GM19099 (cell line): ENCODE measurements around the gene MYPOP.

Source experiments
- POLR2A ChIP-seq: IDR thresholded peaks from 3 replicates; pipeline ENCODE4 v1.6.1; 2011; ENCODE audit warnings: low read depth; ENCODE audit not compliant: insufficient read length; ENCODE audit errors: extremely low read depth

Gene MYPOP

DNA sequence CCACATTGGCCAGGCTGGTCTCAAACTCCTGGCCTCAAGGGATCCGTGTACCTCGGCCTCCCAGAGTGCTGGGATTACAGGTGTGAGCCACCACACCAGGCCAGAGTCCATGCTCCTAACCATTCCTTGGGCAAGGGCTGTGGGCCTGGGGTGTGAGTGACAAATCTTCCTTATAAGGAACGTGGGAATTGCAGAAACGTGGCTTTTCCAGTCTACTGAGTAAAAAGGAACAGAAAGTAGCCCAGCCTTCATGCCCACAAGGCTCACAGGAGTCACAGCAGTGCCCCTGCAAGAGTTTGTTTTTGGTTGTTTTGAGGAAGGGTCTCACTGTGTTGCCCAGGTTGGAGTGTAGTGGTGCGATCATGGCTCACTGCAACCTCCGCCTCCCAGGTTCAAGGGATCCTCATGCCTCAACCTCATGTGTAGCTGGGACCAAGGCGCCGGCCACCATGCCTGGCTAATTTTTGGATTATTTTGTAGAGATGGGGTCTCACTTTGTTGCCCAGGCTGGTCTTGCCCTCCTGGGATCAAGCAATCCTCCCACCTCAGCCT lies 5.1 kb downstream of the MYPOP start:
- TF ChIP-seq POLR2A, result no peak

DNA sequence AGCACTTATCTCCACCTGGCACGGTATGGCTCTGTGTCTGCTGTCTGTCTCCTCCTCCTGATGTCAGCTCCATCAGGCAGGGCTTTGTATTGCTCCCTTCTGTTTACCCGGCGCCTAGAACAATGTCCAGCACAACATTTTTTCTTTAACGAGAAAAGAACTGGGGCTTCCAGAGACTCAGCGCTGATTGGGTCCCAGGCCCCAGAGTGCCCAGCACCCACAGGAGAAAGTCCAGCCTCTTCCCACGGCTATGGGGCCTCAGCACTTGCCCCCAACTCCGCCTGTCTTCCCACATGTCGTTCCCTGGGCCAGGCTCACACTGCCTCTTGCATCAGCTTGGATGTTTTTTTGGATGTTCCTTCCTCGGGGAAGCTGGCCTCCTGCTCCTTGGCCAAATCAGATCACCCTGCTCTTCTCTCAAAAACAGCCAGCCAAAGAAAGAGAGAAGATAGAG lies 6.9 kb downstream of the MYPOP start:
- TF ChIP-seq POLR2A, result no peak

DNA sequence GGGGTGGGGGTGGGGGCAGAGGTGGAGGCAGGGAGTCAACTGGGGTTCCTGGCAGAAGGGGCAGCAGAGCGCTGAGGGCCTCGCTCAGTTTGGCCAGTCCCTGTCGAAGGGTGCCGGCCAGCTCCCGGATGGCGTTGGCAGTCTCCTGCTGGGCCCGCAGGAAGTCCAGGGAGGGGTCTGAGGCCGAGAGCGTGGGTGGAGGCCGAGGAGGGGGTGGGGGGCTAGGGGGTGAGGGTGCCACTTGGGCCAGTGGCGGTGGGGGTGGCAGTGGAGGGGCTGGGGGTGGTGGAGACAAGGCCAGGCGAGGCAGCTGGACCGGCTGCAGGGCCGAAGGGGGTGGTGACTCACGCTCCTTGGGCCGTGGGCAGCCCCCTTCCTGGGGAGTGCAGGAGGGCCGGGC lies 11.5 kb downstream of the MYPOP start:
- TF ChIP-seq POLR2A, result no peak

DNA sequence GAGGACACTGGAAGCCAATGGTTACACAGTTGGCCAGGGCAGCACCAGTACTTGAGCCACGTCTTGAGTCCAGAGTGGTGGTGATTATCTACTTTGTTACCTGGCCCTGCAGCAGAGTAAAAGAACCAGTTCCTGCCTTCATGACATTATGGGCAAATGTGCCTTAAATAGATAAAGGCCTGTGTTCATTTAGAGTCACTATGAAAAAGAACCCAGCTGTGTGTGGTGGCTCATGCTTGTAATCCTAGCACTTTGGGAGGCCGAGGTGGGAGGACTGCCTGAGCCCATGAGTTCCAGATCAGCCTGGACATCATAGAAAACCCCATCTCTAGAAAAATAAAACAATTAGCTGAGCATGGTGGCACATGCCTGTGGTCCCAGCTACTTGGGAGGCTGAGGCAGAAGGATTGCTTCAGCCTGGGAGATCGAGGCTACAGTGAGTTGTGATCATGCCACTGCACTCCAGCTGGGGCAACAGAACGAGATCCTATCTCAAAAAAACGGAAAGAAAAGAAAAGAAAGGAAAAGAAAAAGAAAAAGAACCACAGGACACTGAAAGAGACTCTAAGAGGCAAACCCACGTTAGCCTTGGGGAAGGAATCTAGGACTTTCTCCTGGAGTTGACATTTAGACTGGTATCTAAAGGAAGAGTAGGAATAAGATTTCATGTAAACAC lies 13.1 kb downstream of the MYPOP start:
- no peak for TF ChIP-seq POLR2A

DNA sequence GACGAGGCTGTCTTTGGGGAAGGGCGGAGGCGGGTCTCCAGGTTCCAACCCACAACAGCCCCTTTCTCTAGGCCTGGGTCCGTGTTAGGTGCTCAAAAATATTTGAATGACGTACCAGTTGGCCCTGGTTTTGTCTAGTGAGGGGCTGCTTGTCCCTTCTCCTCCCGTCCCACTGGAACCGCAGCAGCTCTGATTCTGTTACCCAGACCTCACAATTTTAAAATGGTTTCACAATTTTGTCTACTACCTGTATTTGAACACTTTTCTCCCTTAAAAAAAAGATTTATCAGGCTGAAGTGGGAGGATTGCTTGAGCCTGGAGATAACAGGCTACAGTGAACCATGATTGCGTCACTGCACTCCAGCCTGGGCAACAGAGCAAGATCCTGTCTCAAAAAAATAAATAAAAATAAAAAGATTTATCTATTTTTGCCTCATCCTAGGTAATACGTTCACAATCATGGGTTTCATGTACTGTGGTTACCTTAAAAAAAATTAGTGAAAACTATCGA lies 15.2 kb downstream of the MYPOP start:
- TF ChIP-seq POLR2A, result no peak

DNA sequence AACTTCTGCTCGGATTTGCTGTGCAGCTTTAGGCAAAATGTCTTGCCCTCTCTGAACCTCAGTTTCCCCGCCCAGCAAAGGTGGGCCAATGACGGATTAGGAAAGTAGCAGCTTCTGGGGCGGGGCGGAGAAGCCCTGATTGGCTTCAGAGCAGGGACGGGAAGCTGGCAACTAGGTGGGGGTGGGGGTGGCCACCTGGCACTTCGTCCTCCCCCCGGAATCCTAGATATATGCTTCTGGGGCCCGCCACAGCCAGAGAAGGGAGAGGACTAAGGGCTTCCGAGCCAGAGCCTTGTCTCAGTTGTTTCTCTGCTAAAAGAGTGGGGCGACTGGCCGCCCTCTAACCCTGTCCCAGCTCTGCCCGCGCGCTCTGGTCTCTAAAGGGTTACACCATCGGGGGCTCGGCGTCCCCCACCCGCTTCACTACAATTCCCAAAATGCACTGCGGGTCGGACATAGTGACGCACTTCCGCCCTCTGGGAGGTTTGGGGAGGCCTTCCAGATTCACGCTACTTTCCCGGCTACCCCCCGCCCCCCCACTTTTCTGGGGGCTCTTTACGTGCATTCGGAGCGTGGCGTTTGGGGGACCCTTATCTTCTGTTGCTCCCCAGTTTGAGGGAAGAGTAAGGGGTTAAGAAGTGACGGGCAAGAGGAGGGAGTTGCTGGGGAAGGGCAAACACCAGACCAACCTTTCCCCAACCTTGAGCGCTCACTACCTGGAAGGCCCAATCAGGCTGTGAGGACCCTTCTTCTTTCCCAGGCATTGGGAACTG lies 15.8 kb downstream of the MYPOP start:
- peak; percentile 64 for TF ChIP-seq POLR2A

DNA sequence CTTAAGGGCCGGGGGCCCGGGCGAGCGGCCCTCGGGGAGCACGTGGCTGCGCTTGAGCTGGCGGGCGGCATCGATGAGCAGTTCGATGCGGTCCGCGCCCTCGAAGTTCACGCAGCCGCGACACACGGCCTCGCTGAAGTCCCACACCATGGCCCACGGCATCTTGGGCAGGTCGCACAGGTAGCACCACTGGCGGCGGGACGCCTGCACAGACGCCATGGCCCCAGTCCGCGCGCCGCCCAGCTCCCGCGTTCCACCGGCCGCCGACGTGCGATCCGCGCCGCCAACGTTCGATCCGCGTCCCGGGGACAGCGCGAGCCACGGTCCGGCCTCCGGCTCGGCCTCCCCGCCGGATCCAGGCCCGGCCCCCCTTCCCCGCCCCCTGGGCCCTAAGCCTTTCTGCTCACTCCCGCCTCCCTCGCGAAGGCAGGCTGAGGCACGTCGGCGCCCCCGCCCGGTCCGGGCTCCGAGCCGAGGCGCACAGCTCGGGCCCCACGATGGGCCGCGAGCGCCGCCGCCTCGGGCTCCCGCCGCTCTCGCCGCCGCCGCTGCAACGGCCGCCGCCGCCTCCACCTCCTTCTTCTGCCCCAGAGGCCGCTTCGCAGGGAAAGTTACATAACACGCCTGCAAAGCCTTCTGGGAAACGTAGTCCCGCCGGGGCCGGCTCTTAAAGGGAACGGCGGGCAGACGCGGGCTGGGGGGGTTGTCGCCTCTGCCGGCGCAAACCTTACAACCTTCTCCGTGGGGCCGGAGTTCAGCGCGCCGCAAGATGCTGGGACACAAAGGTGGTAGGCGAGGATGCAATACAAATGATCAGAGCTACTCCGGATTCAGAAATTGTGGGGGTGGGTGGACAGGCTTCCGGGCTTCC lies 16.6 kb downstream of the MYPOP start, which contains the start of gene IRF2BP1:
Gene IRF2BP1 (minus strand): TSS at position 586 of the 871 bp plus-strand sequence. CDS start 367 bp downstream, at position 219.
- peak; percentile 60 for TF ChIP-seq POLR2A

DNA sequence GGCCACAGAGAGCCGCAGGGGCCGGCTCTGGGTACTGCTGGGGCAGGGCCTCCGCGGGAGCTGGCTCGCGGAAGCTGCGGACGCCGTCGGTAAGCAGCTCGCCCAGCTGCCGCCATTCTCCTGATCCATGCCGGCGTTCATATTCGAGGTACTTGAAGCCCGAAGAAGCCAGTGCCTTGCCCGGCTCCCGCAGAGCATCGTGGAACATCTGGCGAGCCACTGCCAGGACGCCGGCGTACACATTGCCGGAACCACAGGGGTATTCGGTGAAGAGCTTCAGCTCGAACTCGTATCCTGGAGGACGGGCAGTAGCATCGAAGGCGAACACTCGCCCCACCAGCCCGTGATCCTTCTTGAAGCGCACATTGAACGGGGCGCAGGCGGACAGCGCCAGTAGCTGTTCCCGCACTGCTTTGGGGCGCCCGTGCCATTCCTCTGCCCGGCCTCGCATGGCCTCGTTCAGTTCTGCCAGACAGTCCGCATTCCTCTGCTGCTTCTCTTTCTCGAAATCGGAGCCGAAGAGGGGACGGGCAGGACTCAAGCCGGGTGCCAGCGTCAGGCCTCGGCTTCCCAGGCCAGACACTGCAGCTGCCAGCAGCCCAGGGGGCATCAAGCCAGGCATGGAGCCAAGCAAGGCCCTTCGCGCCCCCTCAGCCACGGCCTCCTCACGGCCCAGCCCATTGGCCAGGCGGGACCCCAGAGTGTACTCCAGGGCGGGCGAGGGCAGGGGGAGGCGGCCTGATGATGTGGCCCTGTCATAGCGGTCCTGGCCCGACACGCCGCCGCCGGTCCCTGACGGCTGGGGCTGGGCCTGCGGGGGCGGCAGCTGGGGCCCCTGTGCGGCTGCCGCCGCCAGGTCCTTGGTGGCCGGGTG lies 17.5 kb downstream of the MYPOP start:
- no peak for TF ChIP-seq POLR2A

DNA sequence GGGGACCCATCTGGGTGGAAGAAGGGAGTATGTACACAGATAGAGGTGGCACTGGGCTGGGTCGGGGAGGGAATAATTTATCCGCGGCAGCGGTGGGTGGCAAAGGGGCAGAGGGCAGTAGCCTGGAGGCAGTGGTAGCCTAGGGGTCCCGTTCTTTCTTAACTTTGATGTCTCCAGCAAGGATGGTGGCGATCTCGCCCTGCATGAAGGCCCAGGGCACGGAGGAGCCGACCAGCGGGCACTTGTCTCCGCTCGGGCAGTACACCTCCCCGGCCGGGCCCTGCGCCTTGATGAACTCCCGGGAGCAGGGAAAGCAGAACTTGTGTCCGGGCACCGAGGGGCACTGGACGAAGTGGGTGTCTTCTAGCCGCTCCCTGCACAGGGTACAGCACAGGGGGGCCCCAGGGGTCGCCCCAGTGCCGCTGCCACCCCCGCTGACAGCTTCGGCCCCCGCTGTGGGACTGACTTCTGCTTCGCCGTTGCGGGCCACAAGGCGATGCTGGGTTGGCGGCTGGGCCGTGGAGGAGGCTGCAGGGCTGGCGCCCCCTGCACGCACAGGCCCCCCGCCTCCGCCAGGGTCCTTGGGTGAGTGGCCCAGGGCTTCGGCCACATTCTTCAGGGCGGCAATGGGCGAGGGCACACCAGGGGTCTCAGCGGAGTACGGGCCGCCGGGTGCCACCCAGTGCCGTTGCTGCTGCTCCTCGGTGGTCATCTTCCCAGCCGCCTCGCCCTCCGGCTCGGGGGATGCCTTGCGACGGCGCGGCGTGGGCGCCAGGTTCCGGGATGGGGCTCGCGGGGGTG lies 18.3 kb downstream of the MYPOP start:
- no peak for TF ChIP-seq POLR2A

DNA sequence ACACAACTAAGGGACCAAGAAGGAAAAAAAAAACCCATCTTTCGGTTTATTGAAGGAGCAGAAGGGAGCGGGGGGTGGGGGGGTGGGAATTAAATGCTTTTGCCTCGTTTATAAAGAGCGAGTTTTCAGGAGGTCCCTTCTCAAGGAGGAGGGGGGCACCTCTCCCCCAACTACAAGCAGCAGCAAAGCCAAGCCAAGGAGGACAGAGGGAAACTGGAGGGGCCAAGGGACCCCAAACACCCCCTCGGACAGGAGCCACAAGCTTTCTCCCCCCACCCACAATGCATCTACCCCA lies 18.9 kb downstream of the MYPOP start:
- TF ChIP-seq POLR2A, result no peak

DNA sequence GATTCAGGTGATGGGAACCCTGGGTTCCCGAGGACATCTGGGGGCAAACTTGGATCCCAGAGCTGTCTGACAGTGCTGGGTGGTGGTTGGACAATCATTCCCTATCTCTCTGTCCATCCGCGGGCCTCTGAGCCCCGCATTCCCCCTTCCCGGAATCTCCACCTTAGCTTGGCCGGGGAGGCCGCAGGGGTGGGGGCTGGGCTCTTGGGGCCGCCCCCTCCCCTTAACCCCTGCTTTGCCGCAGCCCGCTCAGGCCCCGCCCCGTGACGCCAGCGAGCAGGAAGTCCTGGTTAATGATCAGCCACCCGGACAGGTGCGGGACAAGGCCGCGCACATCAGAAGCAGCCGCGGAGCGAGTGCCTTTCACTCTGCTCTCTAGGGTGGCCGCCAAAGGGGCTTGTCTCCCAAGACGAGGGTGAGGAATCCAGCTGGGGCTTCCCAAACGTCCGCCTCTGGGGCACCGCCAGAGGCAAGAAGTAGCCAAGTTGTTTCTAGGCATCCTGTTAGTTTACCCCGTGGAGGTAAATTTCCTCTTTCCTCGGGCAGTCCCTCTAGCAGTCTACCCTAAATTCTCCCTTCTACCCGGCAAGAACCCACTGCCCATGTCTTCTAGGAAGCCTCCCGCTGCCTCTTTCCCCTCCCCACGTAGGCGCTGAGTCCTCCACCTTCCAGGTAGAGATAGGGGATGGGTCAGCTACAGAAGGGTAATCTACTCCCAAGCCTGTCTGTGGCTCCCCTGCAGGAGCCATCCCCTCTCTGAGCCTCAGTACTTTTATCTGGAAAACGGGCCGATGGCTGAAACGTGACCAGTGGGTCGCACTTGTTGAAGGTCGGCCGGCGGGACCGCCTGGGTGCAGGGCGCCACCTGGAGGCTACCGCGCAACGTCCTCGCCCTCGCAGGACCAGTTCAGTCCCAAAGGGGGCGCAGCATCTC lies 19.5 kb downstream of the MYPOP start:
- peak; percentile 91 for TF ChIP-seq POLR2A

DNA sequence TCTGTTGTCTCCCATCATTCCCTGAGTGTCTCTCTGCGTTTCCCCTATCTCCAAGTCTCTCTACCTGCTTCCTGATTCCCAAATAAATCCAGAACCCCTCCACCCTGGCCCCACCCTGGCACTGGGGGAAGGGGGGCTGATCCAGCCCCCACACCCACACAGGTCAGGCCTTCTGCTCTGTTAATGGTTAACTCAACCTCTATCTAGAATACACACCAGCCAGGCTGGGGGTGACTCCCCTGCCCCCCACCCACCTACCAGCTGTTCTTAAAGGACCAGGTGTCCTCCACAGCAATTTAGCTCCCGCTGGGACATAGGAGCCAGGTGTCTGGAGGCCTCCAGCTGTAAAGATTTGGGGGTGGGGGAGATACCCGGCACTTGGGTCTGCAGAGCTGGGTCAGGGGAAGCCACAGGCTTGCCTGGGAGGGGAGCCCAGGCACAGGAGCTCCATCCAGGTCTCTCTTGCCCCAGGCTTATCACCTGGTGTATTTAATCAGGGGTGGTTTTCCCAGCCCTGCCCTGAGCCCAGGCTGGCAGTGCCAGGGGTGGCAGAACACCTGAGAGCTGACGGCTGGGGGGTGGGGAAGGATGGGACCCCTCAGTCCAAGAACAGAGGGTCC lies 20.4 kb downstream of the MYPOP start:
- no peak for TF ChIP-seq POLR2A
